ENCODE data around the gene HDGF. TPM values are rescaled to one million over a fixed set of nuclear protein-coding genes. Genes with fewer than 3 reads are reported as not detected.

HDGF gene
- total RNA-seq, 4 donors from 2014 or later = 86.5 to 126 (median 113) TPM

Other genes starting within 250 kb of the HDGF start
- 1 to 10 TPM in 2 of 4 donors, under 1 TPM in 1, not detected in 1; 0.57 to 2.5 (median 2.0) TPM for gene IQGAP3, start 179.1 kb downstream of the HDGF start, total RNA-seq
- gene TTC24, start 172.0 kb downstream of the HDGF start, total RNA-seq = not detected
- gene NAXE, start 159.9 kb downstream of the HDGF start, total RNA-seq = 10 to 100 TPM; 45.8 to 61.1 (median 49.7) TPM
- gene GPATCH4, start 150.2 kb downstream of the HDGF start, total RNA-seq = 10 to 100 TPM; 10.7 to 35.1 (median 21.4) TPM
- 1 to 10 TPM in 2 of 4 donors, not detected in 2; 1.5 to 1.7 TPM for gene HAPLN2, start 132.3 kb downstream of the HDGF start, total RNA-seq
- not detected for gene BCAN, start 109.6 kb downstream of the HDGF start, total RNA-seq
- gene NES, start 74.3 kb downstream of the HDGF start, total RNA-seq = 10 to 100 TPM in 3 of 4 donors, 1 to 10 TPM in 1; 7.8 to 28.8 (median 13.5) TPM
- gene CRABP2, start 46.1 kb downstream of the HDGF start, total RNA-seq = 10 to 100 TPM in 1 of 4 donors, 1 to 10 TPM in 3; 2.4 to 16.5 (median 4.0) TPM
- 10 to 100 TPM; 20.5 to 29.2 (median 23.0) TPM for gene METTL25B, start 23.2 kb downstream of the HDGF start, total RNA-seq
- 10 to 100 TPM; 10.9 to 21.5 (median 13.5) TPM for gene ISG20L2, start 22.9 kb downstream of the HDGF start, total RNA-seq
- gene MRPL24, start 10.6 kb downstream of the HDGF start, total RNA-seq = 10 to 100 TPM; 53.0 to 84.5 (median 74.0) TPM
- 10 to 100 TPM; 19.7 to 27.3 (median 21.3) TPM for gene PRCC, start 15.9 kb upstream of the HDGF start, total RNA-seq
- 1 to 10 TPM in 1 of 4 donors, under 1 TPM in 3; 0.34 to 1.1 (median 0.71) TPM for gene SH2D2A, start 65.2 kb upstream of the HDGF start, total RNA-seq
- gene INSRR, start 107.4 kb upstream of the HDGF start, total RNA-seq = not detected
- gene NTRK1, start 109.2 kb upstream of the HDGF start, total RNA-seq = under 1 TPM in 2 of 4 donors, not detected in 2; 0.49 to 0.85 TPM
- 10 to 100 TPM in 2 of 4 donors, 1 to 10 TPM in 2; 5.9 to 40.9 (median 8.7) TPM for gene PEAR1, start 142.0 kb upstream of the HDGF start, total RNA-seq
- gene LRRC71, start 169.0 kb upstream of the HDGF start, total RNA-seq = under 1 TPM in 1 of 4 donors, not detected in 3; 0.94 TPM